ENCODE measurements around the gene CEACAM18. TPM values are rescaled to one million over a fixed set of nuclear protein-coding genes. Genes with fewer than 3 reads are reported as not detected.
"Not testable (repeated sequence)": the region's sequence is repeated elsewhere in the genome, so short reads cannot be mapped to it uniquely, and the experiment has no call there.

Gene CEACAM18
- total RNA-seq, 1 donor from 2014 or later = not detected

DNA sequence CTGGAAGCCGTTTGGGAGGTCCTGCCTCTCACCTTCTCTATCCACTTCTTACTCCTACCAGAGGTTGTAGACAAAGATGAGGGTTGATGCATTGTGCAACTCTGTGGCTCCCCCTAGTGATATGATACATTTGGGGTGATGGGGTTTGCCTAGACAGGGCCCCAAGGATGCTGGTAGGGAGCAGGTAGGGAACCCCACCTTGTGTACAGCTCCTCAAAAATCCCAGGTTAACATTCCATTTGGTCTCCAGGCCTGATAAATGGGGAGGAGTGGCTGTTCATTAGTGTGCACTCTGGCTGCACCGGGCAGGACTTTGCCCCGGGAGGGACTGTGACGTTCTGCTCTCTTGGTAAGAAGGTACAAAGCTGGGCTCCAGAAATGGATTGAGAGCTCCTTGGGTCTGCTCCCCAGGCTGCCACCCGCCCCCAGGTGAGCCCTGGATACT is 39.3 kb upstream of the CEACAM18 start:
- ChIA-PET POLR2A (interaction anchor here (0.7 to 1.8 kb wide), 2 partner anchors 18 to 21 kb away, joined by 4 to 5 read pairs; partner anchors contain the start of gene SIGLEC10), CTCF (interaction anchor here (0.8 to 5.4 kb wide), 11 partner anchors 17 to 216 kb away, joined by 3 to 38 read pairs (median 4); partner anchors contain the start of gene SIGLEC10)
- Mint-ChIP-seq H3K9me3 (no peaks in the 10 kb centered on the region), H3K27me3 (peaks cover 15% of the 10 kb centered on the region), H3K4me1 (peaks cover 30% of the 10 kb centered on the region), H3K36me3 (ENCODE audit: low read depth) (no peaks in the 10 kb centered on the region), H3K4me3 (no peak overlapping the region), H3K27ac (no peak overlapping the region)
- no peak for DNase-seq
- intact Hi-C loops (cut with micrococcal nuclease) = loop anchor here (1.0 kb wide), 2 partner anchors 72 to 100 kb away; no protein-coding TSS in a partner anchor
- TF ChIP-seq, protein P1, sequence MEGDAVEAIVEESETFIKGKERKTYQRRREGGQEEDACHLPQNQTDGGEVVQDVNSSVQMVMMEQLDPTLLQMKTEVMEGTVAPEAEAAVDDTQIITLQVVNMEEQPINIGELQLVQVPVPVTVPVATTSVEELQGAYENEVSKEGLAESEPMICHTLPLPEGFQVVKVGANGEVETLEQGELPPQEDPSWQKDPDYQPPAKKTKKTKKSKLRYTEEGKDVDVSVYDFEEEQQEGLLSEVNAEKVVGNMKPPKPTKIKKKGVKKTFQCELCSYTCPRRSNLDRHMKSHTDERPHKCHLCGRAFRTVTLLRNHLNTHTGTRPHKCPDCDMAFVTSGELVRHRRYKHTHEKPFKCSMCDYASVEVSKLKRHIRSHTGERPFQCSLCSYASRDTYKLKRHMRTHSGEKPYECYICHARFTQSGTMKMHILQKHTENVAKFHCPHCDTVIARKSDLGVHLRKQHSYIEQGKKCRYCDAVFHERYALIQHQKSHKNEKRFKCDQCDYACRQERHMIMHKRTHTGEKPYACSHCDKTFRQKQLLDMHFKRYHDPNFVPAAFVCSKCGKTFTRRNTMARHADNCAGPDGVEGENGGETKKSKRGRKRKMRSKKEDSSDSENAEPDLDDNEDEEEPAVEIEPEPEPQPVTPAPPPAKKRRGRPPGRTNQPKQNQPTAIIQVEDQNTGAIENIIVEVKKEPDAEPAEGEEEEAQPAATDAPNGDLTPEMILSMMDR (IDR thresholded peaks at IDR 0.05) = no peak
- no peak for ATAC-seq (ENCODE audit: low read depth)

DNA sequence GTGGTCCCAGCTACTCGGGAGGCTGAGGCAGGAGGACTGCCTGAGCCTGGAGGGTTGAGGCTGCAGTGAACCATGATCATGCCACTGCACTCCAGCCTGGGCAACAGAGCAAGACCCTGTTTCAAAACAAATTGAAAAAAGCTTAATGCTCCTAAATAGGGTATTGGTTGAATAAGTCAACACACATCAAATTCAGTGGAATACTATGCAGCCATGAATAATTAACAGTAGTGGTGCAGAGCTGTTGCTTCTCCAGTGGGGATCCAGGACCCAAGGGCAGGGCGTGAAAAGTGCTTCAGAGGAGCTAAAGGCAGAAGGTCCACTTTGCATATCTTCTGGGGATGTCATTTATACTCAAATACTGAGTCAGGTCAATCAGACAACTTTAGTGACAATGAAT is 38.3 kb upstream of the CEACAM18 start:
- Mint-ChIP-seq H3K4me3 (no peak overlapping the region), H3K9me3 (no peaks in the 10 kb centered on the region), H3K27ac (peak overlapping the region; percentile 4), H3K36me3 (ENCODE audit: low read depth) (no peaks in the 10 kb centered on the region), H3K27me3 (peaks cover 15% of the 10 kb centered on the region), H3K4me1 (peaks cover 30% of the 10 kb centered on the region)
- ChIA-PET POLR2A (interaction anchor here (0.6 to 2.9 kb wide), 4 partner anchors 22 to 100 kb away, joined by 3 to 26 read pairs (median 4); partner anchors contain the start of gene SIGLEC10), CTCF (interaction anchor here (0.7 to 5.4 kb wide), 12 partner anchors 13 to 218 kb away, joined by 3 to 38 read pairs (median 5); partner anchors contain the start of gene SIGLEC10)
- DNase-seq (no peak), ATAC-seq (ENCODE audit: low read depth) (no peak)
- intact Hi-C loops (cut with micrococcal nuclease) = no loop called here
- TF ChIP-seq, protein P1 (IDR thresholded peaks at IDR 0.05) = no peak

- H3K27me3 Mint-ChIP-seq = peaks cover 18% of the 10 kb centered on the region
- CTCF ChIA-PET = interaction anchor here (1.0 to 5.4 kb wide), 8 partner anchors 14 to 217 kb away, joined by 3 to 34 read pairs (median 6); partner anchors contain the start of gene SIGLEC10
- DNase-seq (no peak), ATAC-seq (ENCODE audit: low read depth) (no peak)
- H3K9me3 Mint-ChIP-seq = no peaks in the 10 kb centered on the region
- intact Hi-C loops (cut with micrococcal nuclease) = loop anchor here (1.0 kb wide), 4 partner anchors 19 to 47 kb away; no protein-coding TSS in a partner anchor
- H3K36me3 Mint-ChIP-seq (ENCODE audit: low read depth) = no peaks in the 10 kb centered on the region
- POLR2A ChIA-PET = interaction anchor here (1.4 to 2.9 kb wide), 4 partner anchors 23 to 166 kb away, joined by 6 to 26 read pairs (median 8); partner anchors contain the start of gene SIGLEC10
- H3K4me3 Mint-ChIP-seq = peak overlapping the region; percentile 5
- H3K4me1 Mint-ChIP-seq = peaks cover 30% of the 10 kb centered on the region
- H3K27ac Mint-ChIP-seq = peak overlapping the region; percentile 77
- TF ChIP-seq, protein P1 (IDR thresholded peaks at IDR 0.05) = no peak
Observed at GRCh38 chr19:51440846-51441409, 37.4 kb upstream of the CEACAM18 start.

DNA sequence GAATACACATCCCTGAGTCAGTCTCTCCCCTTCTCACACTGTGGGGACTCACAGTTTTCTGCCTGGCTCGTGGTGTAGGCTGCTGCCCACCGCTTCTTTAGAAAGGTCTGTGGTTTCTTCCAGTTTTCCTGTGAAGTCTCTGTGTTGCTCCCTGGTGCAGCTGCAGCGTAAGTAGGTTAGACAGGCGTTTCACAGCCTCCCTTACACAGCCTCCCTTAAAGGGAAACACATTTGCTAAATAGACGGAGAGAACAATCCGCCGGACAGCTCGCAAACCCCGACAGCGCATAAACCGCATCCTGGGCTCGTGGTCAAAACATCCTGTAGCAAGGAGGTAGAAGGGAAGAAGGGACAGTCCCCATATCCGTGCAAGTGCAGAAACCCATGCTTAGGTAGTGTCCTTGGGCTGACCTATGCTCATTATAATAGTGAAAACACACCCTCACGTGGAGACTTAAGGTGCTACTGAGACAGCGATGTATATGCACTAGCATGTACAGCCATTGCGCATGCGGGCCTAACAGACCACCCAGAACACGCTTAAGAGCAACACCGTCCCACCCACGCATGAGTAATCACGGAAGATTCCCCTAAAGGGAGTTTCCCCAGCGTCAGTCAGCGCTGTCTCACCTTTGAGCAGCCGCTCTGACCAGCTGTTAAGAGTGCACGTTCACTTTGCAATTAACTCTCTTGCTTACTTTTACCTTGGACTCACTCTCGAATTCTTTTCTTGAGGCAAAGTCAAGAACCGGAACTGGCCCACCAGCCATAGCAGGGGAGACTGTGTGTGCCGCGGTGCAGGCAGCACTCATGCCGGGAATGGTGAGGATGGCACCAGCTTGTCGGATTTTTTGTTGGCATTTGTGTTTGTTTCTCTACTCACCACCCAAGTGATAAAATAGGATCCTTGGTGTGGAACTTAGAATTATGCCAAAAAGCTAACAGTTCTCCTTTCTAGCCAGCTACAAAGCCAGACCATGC is 36.6 kb upstream of the CEACAM18 start:
- no peaks in the 10 kb centered on the region for H3K36me3 Mint-ChIP-seq (ENCODE audit: low read depth)
- H3K9me3 Mint-ChIP-seq = no peaks in the 10 kb centered on the region
- peak overlapping the region; percentile 77 for H3K27ac Mint-ChIP-seq
- H3K27me3 Mint-ChIP-seq = peaks cover 16% of the 10 kb centered on the region
- peaks cover 30% of the 10 kb centered on the region for H3K4me1 Mint-ChIP-seq
- peak; percentile 89 for ATAC-seq (ENCODE audit: low read depth)
- intact Hi-C loops (cut with micrococcal nuclease) = loop anchor here (1.0 kb wide), 4 partner anchors 19 to 47 kb away; no protein-coding TSS in a partner anchor
- TF ChIP-seq, protein P1 (IDR thresholded peaks at IDR 0.05) = no peak
- POLR2A ChIA-PET = interaction anchor here (1.4 to 2.9 kb wide), 4 partner anchors 24 to 165 kb away, joined by 6 to 26 read pairs (median 8); partner anchors contain the start of gene SIGLEC10
- H3K4me3 Mint-ChIP-seq = peak overlapping the region; percentile 71
- DNase-seq = peak; percentile 48
- CTCF ChIA-PET = interaction anchor here (0.8 to 5.4 kb wide), 10 partner anchors 14 to 216 kb away, joined by 3 to 34 read pairs (median 5); partner anchors contain the start of gene SIGLEC10

DNA sequence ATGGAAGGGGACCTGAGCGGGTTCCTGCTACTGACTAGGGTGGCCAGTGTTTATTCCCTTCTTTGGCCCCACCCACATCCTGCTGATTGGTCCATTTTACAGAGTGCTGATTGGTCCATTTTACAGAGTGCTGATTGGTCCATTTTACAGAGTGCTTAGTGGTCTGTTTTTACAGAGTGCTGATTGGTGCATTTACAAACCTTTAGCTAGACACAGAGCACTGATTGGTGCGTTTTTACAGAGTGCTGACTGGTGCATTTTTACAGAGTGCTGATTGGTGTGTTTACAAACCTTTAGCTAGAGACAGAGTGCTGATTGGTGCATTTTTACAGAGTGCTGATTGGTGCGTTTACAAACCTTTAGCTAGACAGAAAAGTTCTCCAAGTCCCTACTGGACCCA is 30.8 kb upstream of the CEACAM18 start:
- H3K9me3 Mint-ChIP-seq; intact Hi-C loops (cut with micrococcal nuclease); H3K4me3 Mint-ChIP-seq; H3K36me3 Mint-ChIP-seq (ENCODE audit: low read depth); CTCF ChIA-PET; H3K27ac Mint-ChIP-seq; ATAC-seq (ENCODE audit: low read depth); DNase-seq: not testable (repeated sequence)
- POLR2A ChIA-PET = interaction anchor here (0.8 kb wide), 1 partner anchor 30 kb away, joined by 3 read pairs; the partner anchor contains the start of gene SIGLEC10
- peaks cover 10% of the 10 kb centered on the region for H3K4me1 Mint-ChIP-seq
- peaks cover 38% of the 10 kb centered on the region for H3K27me3 Mint-ChIP-seq

Measured in activated B cell treated with CpG ODN at 0.5 μM for 24 hours (primary cell).